GM15510 (cell line): ENCODE results near the gene MRPL23.

Experiments used
- POLR2A ChIP-seq: IDR thresholded peaks from 3 replicates; pipeline ENCODE4 v1.6.1; 2011; ENCODE audit warnings: borderline replicate concordance; ENCODE audit not compliant: insufficient read length; ENCODE audit errors: extremely low read depth

The MRPL23 gene

GRCh38 chr11:1927026-1927847 is 19.9 kb upstream of the MRPL23 start:
- TF ChIP-seq POLR2A, result no peak

- no peak for TF ChIP-seq POLR2A
Measured at GRCh38 chr11:1927848-1928469, 19.2 kb upstream of the MRPL23 start.

- TF ChIP-seq POLR2A, result no peak
Measured at GRCh38 chr11:1928470-1928890, 18.7 kb upstream of the MRPL23 start.

GRCh38 chr11:1928891-1929541 is 18.1 kb upstream of the MRPL23 start:
- no peak for TF ChIP-seq POLR2A

GRCh38 chr11:1929621-1930461 is 17.3 kb upstream of the MRPL23 start:
- TF ChIP-seq POLR2A, result no peak

GRCh38 chr11:1930462-1930830 is 16.7 kb upstream of the MRPL23 start:
- no peak for TF ChIP-seq POLR2A

GRCh38 chr11:1931341-1932104 is 15.6 kb upstream of the MRPL23 start:
- TF ChIP-seq POLR2A, result no peak

GRCh38 chr11:1932105-1932480 is 15.0 kb upstream of the MRPL23 start:
- TF ChIP-seq POLR2A, result no peak

GRCh38 chr11:1932681-1933080 is 14.5 kb upstream of the MRPL23 start:
- TF ChIP-seq POLR2A, result no peak

- no peak for TF ChIP-seq POLR2A
Measured at GRCh38 chr11:1933416-1934334, 13.5 kb upstream of the MRPL23 start.

GRCh38 chr11:1934335-1935155 is 12.6 kb upstream of the MRPL23 start:
- no peak for TF ChIP-seq POLR2A
